ENCODE results near the gene CERKL.

Gene CERKL

DNA sequence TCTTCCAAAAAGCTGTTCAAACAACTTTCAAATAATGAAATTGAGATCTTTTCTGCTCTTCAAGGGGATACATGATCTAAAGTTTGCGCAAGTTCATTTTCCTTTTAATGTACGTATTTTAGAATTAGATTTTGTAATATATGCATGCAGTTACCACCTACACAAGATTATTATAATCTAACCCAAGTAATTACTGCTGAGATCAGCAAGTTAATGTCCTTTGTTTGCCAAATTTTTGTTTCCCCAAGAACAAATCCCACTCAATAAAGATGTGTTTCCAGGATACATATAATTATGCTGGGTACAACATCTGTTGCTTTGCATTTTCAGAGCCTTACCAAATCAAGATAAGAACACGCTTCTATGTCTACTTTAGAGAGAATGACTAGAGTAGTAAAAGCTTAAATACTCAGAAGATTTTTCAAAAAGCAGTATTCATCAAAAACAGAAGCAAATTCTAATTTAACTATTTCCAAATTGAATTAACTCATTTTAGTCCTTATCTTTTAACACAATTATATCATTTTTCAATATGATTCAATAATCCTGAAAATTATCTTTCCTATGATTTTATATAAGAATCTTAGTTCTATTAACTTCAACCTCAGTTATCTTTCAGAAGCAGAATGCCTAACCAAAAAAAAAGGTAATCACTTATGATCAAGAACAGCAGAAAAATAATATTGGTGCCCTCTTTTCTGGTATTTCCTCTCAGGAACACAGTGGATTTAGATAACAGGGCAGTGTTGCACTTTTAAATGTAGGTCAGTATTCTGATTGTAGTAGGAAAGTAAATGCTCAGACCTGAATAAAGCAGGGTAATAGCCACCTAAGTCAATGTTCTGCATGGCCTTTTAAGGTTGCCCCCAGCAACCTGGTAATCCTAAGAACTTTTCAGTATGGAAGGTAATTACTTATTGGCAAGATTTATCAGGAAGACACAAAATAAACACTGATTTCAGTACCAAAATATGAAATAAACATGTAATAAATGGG, 28.0 kb downstream of the CERKL start:
- DNase-seq (ENCODE audit: low read depth in 3 of 3) = no peak

DNA sequence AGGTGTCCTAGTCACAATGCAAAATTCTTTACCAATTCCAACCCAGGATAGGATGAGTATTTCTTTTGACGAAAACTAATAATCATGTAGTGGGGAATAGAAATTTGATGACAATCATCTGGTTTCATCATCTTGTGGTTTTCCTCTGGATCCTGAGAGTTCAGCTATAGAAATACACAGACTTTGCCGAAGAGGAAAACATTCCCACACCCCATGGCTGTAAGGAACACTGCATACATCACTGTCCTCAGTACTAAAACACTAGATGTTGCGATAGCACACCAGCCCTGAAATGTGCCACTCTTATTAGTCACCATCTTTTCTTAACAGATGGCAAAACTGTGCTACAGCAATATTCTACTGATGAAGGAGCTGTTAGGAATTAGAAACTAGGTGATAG, 29.4 kb downstream of the CERKL start:
- DNase-seq (ENCODE audit: low read depth in 3 of 3) = no peak

DNA sequence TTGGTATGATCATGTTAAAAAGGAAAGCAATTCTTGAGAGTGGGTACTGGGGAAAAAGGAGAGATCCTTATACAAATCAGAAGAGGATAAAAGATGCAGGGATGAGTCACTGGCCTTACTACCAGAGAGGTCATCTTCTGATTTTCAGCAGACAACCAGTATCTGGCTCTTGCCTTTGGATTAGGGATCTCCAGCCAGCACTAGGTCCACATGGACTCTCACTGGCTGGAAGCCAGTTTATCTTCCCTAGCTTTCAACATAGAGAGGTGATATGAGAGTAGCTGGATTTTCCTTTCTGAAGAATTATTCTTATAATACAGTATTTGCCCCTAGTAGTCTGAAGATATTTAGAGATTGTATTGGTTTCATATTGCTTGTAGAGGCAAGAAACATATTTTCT, 30.2 kb downstream of the CERKL start:
- no peak for DNase-seq (ENCODE audit: low read depth in 3 of 3)

DNA sequence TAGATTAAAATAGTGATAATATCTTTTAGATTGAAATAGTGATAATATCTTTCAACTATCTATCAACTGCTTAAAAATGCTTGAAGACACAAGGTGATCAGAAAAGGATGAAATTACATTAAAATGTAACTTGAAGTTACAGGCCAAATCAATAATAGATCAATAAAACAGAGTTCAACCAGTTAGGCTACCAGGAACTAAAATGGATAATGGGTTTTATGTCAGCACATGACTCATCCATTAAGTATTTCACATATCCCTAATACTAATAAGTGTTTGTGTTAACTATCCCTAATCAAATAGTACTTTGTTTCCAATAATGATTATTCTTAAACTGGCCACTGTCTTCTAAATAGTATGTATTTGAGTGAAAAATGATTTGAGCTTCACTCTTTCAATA, 33.7 kb downstream of the CERKL start:
- no peak for DNase-seq (ENCODE audit: low read depth in 3 of 3)

DNA sequence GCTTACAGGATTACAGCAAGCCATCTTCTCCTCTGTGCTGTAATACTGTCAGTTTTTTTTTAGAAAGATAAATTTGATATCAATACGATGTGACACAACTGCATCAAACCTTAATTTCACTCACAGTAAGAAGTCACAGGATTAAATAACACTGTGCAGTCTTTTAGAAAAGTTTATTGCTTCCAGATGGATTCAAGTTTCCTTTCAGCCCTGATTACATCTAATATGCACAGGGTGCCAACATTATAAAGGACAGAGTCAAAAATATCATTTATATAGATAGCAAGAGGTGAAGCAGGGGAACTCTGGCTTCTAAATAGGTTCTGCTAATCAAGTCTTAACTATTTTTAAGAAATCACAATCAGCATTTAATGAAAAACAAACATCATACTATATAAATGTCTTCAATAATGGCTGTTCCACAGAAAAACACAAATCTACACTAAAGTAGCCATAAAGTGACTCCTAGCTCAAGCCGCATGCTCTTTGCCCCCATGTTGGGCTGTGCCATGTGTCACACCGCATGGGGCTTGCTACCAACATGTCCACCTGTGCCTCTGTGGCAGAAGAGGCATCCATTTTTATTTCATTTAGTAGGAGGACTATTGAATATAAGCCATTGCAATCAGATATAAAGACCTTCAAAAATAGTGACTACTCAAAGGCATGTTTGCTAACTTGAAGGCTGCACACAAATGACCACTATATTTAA, 35.0 kb downstream of the CERKL start:
- DNase-seq (ENCODE audit: low read depth in 3 of 3) = no peak

DNA sequence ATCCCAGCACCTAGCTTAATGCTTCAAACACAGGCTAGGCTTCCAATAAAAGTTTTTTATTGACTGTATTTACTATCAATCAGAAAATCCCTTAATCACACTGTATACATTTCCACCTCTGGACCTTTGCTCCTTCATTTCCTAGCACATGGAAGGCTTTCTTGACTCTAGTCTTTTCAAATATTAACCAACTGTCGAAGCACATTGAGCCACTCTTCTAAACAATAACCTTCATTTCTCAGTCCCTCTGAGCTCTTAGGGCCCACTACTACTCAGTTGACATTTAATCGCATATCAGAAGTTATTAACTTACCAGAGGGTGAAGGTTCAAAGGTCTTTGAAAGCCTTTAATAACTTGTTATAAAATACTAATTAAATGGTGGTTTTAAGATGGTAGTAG, 37.4 kb downstream of the CERKL start:
- no peak for DNase-seq (ENCODE audit: low read depth in 3 of 3)

DNA sequence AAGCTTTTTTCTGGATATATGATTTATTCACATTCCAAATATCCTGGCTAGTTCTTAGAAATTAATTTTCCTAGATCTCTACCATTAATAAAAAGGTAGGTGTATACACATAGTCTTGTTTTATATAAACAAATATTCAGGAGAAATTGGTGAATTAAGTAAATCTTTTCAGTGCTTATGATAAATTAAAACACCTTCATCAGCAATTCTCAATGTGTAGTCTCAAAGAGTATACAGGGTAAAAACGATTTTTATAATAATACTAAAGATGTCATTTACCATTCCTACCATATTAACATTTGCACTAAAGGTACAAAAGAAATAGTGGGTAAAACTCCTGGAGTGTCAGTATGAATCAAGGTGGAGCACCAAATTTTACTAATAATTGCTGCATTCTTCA, 40.2 kb downstream of the CERKL start:
- no peak for DNase-seq (ENCODE audit: low read depth in 3 of 3)

DNA sequence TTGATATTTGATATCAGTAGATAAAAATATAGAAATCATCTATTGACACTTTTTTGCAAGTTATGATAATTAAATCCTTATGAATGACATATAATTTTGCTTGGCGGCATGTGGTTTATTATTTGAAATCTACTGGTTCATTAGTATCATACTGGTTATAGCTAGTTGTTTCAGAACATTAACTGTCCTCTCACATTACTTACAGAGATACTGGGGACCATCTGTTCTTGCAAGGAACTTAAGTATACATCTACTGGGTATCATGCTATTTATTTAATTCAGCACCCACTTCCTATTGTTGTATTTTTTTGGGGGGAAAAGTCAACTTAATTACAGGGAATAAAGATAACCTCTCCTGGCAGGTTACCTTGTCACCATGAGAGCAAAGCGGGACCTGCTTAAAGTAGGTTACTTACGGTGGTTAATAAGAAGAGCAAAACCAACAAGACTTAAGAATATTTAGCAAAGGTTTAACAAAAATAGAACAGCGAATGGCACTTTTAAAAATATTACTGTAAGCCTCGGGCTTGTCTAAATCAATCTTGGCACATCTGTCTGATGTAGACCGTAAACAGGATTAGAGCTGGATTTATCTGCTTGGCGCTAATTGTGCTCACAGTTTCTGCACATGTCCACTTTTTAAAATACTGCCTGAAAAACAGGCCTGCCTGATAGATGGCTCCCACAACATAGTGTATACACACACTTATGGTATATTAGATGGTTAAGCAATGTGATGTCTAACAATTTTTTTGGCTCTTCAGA, 41.8 kb downstream of the CERKL start:
- no peak for DNase-seq (ENCODE audit: low read depth in 3 of 3)

DNA sequence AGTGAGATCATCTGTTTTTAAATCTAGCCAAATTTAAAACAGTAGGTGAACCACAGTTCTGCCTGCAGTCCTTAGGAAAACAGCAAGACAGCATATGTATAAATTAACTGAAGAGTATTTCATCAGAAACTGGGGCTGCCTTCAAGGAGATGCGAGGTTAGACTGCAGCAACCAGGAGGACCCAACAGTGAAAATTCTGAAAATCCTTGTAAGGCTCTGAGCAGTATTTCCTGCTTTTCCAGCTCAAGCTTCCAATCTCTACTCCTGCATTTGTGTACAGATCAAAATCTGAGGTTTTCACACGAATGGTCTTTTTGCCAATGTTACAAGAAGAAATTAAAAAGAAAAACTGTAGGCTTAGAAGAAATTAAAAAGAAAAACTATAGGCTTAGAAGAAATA, 43.7 kb downstream of the CERKL start:
- DNase-seq (ENCODE audit: low read depth in 3 of 3) = no peak

DNA sequence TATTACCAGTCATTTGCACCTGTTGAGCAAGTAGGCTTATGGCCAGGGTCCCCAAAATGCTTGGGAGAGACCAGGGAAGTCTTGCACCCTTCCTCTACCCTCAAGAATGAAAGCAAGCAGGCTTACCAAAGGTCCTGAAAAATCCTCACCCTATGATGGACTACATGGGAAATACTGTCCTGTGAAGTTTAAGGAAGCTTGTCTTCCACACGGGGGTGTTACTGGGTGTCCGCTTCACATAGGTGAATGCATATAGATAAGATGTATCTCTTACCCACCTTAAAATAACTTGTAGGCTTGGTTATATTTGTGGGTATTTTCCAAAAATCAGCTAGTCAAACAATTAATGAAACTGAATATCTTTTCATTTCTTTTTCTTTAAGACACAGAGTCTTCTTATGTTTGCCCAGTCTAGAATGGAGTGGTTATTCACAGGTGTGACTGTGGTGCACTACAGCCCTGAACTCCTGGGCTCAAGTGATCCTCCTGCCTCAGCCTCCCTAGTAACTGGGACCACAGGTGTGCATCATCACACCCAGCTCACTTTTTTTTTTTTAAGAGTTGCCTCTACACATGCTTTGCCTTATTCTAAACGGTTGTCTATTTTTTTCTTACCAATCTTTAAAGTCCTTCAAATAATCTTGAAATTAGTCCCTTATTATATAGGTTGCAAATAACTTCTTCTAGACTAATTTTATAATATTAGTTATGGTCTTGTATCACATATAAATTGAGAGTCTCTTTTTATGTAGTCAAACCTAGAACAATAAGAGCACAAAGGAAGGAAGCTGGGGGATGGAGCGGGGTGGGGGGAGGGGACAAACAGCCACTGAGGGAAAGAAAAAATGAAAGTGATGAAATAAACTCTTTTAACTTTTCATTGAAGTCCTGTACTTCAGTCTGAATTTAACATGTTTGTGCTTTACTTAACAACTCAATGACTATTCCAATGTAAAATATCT, 49.0 kb downstream of the CERKL start:
- DNase-seq (ENCODE audit: low read depth in 3 of 3) = no peak

DNA sequence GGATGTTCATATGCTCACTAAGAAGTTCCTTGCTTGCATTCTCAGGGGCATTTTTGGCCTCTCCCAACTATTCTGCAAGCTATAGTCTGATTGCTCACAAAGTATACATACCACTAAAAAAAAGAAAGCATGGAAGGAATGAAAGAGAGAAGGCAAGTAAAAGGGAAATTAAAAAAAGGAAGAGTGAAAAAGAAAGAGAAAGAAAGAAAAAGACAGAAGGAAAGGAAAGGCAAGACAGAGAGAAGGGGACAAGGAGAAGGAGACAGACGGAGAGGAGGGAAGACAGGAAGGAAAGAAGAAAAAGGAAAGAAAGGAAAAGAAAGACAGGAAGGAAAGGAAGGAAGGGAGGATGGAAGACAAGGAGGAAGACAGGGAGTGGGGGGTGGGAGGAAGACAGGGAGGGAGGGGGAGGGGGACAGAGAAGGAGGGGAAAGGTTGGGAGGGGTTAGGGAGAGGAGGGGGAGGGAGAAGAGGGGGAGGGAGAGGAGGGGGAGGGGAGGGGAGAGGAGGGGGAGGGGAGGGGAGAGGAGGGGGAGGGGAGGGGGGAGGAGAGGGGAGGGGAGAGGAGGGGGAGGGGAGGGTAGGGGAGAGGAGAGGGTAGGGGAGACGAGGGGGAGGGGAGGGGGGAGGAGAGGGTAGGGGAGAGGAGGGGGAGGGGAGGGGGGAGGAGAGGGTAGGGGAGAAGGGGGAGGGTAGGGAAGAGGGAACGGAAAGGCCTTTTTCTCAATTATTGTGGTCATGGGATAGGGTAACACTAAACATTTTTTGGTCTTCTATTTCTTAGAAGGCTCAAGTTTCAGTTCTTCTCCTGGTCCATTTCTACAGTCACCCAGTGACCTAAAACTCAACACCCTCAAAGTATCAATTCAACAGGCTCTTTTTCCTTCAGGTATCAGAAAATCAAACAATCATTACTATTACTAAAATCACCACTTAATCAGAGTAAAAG, 50.7 kb downstream of the CERKL start:
- no peak for DNase-seq (ENCODE audit: low read depth in 3 of 3)

DNA sequence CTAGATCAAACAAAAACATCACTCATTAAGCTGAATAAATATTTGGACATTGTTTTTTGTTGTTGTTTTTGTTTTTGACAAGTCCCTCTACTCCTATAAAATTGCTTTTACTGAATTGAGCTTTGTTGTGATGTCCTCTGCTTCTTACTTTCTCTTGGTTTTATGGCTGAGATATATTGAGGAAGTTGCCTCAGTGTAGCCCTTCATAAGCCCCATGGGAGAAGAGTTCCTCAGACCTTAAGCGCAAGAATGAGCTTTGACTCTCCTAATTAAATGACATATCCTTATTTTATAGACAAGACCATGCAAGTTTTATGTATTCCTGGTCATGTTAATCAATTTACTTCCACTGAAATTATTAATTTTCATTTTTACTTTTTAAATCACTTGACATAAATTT, 54.9 kb downstream of the CERKL start:
- DNase-seq (ENCODE audit: low read depth in 3 of 3) = no peak

DNA sequence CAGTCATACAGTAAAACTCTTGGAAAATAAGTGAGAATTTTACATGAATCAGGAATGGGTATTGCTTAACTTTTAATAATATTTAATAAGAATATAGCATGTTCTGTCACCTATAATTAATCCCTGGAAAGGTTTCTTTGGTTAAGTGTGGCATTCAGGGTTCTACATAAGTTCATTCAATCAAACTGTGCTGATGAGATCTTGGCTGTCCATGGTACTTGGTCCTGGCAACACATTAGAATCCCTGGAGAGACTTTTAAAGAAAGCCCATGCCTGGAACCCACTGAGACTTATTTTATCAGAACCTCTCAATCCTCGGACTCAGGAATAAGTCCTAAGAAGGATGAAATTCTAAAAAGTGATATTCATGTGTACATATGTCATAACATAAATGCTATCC, 60.3 kb downstream of the CERKL start:
- DNase-seq (ENCODE audit: low read depth in 3 of 3) = no peak

DNA sequence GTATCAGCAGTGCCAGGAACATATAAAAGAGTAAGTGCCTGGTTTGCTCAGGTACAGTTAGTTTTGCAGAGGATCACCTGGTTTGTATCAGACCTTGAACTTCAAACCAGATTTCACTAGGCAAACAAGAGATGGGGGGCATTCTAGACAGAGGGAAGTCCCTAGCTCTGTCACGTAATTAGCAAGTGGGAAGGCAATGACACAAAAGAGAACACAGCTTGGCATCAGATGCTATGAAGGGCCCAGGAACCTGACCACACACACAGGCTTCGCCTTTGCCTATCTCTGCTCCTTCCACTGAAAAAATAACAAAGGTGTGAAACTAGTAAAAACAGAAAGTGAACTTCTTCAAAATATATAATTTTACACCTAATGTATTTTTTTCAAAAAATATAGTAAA, 62.6 kb downstream of the CERKL start:
- no peak for DNase-seq (ENCODE audit: low read depth in 3 of 3)

DNA sequence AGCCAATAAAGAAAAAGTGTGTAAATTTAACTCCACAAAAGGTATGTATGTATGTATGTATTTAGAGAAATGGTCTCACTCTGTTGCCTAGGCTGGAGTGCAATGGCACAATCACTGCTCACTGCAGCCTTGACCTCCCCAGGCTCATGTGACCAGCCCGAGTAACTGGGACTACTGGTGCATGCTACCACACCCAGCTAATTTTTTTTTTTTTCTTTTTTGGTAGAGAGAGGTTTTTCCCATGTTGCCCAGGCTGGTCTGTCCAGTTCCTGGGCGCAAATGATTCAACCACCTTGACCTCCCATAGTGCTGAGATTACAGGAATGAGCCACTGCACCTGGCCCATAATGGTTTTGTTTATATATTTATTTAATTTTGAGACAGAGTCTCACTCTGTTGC, 67.1 kb downstream of the CERKL start:
- no peak for DNase-seq (ENCODE audit: low read depth in 3 of 3)

DNA sequence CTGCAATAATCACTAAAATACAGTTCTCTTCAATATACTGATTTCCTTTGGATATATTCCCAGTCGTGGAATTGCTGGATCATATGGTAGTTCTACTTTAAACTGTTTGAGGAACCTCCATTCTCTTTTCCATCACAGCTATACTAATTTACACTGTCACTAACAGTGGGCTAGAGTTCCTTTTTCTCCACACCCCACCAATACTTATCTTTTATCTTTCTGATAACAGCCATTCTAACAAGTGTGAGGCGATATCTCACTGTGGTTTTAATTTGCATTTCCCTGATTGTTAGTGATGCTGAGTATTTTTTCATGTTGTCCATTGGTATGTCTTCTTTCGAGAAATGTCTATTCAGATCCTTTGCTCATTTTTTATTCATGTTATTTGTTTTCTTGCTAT, 68.4 kb downstream of the CERKL start:
- no peak for DNase-seq (ENCODE audit: low read depth in 3 of 3)

DNA sequence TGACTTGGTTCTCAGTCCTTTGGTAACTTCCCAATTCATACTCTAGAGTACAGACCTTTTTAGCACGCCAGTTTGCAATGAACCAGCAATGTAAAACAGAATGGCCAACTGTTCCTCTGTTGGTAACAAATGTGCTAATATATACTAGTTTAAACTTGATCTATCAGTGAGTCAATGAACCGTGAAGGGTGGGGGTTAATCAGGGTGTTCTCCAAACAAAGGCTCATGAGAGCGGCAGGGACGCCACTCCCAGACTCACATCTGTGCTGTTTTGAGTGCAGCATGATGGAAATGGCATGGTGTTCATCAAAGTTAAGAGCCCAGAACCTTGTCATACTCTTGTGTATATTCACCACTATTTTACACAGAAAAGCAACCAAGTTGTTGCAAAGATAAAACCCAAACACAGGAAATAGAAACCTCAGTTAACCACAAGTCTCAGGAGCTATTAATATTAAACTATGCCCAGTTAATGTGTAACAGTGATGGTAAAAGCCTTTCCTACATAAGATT, 70.3 kb downstream of the CERKL start:
- no peak for DNase-seq (ENCODE audit: low read depth in 3 of 3)

DNA sequence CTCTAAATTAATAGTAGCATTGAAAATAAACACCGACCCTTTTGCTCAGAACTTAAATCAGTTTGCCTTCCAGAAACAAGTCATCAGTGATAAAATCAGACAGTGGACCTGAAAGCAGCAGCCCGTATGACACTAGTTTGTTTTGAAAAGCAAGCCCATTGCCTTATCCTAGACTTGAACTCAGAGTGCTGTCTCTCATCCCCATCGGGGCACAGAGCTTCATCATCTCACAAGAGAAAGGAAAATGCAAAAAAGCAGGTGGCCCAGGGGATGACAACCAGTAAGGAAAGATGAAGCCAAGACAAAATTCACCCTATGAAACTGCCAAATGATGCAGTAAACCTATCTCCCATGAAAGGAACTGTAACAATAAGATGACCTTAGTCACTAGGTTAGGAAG, 71.2 kb downstream of the CERKL start:
- DNase-seq (ENCODE audit: low read depth in 3 of 3) = no peak

DNA sequence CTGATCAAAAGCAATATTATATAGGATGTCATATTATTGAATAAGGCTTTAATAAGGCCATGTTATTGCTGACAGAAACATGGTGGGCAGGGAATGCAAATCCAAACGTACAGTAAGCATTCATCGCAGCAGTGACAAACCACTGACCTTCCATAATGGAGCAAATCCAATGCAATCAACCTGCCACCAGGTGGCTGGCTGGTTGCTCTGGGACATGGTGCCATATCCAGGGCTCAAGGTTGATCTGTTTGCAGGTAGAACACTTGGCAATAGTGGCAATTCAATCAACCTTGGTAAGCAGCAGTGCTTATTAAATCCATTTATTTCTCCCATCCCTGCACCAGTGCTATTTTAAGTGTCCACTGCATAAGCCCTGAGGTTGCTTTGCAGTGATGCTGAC, 75.4 kb downstream of the CERKL start:
- DNase-seq (ENCODE audit: low read depth in 3 of 3) = no peak

DNA sequence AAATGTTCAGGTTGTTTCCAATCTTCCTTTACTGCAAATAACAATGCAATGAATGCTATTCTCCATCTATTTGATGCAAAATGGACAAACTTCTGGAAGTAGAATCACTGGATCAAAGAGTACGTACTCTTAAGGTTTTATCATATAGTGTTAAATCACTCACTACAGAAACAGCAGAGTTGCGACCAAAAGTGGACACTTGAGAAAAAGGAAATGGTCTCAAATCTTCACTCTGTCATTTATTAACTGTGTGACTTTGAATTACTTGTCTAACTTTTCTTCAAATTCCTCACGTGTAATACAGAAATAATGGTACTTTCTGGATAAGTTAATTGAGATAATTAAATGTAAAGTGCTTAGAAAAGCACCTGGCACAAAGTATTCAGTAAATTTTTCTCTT, 78.1 kb downstream of the CERKL start:
- no peak for DNase-seq (ENCODE audit: low read depth in 3 of 3)
